NCI-H2107 (cell line): Measurements from ENCODE around the gene IL33.

Experiments
- DNase-seq: peaks from one replicate; lab custom pipeline; 2025; lab: John Stamatoyannopoulos, UW

Gene IL33

GRCh38 chr9:6304232-6304631, 88.6 kb downstream of the IL33 start:
- no peak for DNase-seq

- DNase-seq = peak; percentile 6
These were observed 90.5 kb downstream of the IL33 start for GRCh38 chr9:6305954-6306563.
